Left renal cortex interstitium (tissue), 4 donors: ENCODE data around the gene PJVK. TPM values are rescaled to one million over a fixed set of nuclear protein-coding genes. Genes with fewer than 3 reads are reported as not detected.
"Not testable (repeated sequence)": the region's sequence is repeated elsewhere in the genome, so short reads cannot be mapped to it uniquely, and the experiment has no call there.

Experiments used
- DNase-seq, 4 donors: peaks; one replicate each; pipeline ENCODE4 v3.0.0-alpha.2; 2013; ENCODE audit warnings: low read depth in 4 of 4, low spot score in 2 of 4, missing footprints in 1 of 4
- polyA plus RNA-seq, 4 donors: library from polyadenylated mRNA; unstranded; fragments of 120-200 nt; gene quantifications; one replicate each; pipeline ENCODE4 v1.2.1, GENCODE V29; 2013; ENCODE audit not compliant: insufficient read length in 4 of 4

The PJVK gene, protein sequence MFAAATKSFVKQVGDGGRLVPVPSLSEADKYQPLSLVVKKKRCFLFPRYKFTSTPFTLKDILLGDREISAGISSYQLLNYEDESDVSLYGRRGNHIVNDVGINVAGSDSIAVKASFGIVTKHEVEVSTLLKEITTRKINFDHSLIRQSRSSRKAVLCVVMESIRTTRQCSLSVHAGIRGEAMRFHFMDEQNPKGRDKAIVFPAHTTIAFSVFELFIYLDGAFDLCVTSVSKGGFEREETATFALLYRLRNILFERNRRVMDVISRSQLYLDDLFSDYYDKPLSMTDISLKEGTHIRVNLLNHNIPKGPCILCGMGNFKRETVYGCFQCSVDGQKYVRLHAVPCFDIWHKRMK
- polyA plus RNA-seq = 10 to 100 TPM in 2 of 4 donors, 1 to 10 TPM in 2; 6.5 to 23.4 (median 14.0) TPM

GRCh38 chr2:178450774-178451525 lies at the start of gene PJVK, which contains the start of gene PRKRA:
Gene PJVK (plus strand): TSS chr2:178451378. CDS start chr2:178453410, 2,032 bp downstream.
Gene PRKRA (minus strand): TSS chr2:178451175. CDS start chr2:178451030, 145 bp downstream.
- peak; percentile 91 to 95 (median 94) for DNase-seq

GRCh38 chr2:178401994-178402437 lies 49.2 kb upstream of the PJVK start:
- DNase-seq = no peak

DNA sequence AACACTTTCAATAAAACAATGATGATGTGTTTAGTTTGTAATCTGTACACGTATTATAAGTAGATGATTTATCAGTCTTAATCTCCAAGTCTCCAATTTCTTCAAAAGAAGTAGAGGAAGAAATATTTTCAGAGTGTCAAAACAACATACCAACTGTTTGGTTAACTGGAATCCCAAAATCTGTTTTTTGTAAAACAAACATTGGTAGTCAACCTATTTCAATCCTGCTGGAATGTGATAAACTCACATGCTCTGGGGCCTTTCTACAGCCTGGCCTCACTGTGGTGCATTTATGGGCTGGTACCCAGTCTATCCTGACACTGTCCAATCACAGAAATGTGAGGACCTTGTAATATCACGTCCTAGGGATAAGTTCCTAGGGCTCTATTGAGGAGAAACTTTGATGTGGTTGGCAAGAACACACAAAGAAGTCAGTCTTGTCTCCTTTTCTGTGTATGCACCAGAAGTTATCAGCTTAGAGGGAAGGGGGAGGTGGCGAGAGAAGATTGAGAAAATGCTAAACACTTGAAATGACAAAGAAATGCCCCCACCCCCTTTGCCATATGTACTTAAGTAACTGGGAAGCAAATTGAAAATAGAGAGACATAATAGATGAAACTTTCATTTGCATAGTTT lies 47.4 kb upstream of the PJVK start:
- no peak for DNase-seq

GRCh38 chr2:178404368-178404767 lies 46.8 kb upstream of the PJVK start:
- no peak for DNase-seq

- no peak for DNase-seq
Measured at GRCh38 chr2:178409261-178409660, 41.9 kb upstream of the PJVK start.

- DNase-seq = no peak
Measured at GRCh38 chr2:178412047-178412446, 39.1 kb upstream of the PJVK start.

DNA sequence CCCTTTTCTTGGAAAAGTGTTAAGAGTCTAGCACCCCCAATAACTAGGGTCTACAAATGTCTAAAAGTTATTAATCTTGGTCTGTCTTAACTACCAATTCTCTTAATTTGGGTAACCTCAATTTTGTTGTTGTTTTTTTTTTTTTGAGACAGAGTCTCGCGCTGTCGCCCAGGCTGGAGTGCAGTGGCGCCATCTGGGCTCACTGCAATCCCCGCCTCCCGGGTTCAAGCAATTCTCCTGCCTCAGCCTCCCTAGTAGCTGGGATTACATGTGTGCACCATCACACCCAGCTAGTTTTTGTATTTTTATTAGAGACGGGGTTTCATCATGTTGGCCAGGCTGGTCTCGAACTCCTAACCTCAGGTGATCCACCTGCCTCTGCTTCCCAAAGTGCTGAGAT lies 38.7 kb upstream of the PJVK start:
- DNase-seq = not testable (repeated sequence)

- DNase-seq = peak; percentile 67 to 84 (median 69)
Measured at GRCh38 chr2:178413472-178414265, 37.5 kb upstream of the PJVK start.

GRCh38 chr2:178414266-178415247 lies 36.6 kb upstream of the PJVK start:
- DNase-seq = peak; percentile 80 to 93 (median 83)

- no peak for DNase-seq
Measured at GRCh38 chr2:178415979-178416378, 35.2 kb upstream of the PJVK start.

- no peak for DNase-seq
Measured at GRCh38 chr2:178417916-178418315, 33.3 kb upstream of the PJVK start.

- DNase-seq = no peak
Measured at GRCh38 chr2:178418426-178418825, 32.8 kb upstream of the PJVK start.

DNA sequence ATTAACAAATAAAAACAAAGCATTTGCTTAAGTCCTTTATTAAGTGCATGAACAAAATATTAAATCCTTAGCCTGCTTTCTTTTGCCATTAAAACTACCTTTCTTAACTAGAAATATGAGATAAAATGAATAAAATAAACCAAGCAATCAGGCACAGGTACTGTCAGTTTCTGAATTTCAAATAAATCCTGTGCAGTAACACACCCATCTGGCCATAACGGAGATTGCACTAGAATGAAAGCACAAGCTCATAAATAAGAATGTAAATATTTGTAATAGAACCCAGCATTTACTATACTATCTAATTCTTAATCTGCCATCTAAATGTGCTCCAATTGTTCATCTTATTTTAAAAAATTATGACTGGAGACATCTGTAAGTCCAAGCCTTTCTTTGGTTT lies 32.1 kb upstream of the PJVK start:
- DNase-seq = no peak

DNA sequence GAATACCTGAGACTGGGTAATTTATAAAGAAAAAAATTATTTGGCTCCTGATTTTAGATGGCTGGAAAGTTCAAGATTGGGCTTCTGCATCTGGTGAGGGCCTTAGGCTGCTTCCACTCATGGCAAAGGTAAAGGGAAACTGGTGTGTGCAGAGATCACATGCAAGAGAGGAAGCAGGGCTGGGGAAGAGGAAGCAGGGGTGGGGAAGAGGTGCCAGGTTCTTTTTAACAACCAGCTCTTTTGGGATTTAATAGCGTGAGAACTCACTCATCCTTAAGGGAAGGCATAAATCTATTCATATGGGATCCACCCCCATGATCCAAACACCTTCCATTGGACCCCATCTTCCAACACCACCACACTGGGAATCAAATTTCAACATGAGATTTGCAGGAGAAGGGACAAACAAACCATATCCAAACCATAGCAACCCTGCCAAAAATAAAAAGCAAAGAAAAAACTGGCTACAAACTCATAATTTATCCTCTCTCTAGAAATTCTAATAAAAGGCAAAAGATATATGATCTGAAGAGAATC lies 30.6 kb upstream of the PJVK start:
- DNase-seq = no peak

GRCh38 chr2:178422097-178422496 lies 29.1 kb upstream of the PJVK start:
- DNase-seq = no peak

DNA sequence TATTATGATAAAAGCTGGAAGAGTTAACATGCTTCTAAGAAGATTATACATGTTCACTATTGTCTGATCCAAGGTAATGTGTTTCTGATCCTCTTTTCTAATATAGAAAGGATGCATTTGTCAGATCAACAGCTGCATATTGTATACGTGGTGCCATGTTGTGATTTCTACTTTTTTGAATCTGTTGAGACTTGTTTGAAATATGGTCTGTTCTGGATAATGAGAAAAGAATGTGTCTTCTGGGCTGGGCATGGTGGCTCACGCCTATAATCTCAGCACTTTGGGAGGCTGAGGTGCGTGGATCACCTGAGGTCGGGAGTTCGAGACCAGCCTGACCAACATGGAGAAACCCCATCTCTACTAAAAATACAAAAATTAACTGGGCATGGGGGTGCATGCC lies 27.4 kb upstream of the PJVK start:
- DNase-seq = not testable (repeated sequence)

DNA sequence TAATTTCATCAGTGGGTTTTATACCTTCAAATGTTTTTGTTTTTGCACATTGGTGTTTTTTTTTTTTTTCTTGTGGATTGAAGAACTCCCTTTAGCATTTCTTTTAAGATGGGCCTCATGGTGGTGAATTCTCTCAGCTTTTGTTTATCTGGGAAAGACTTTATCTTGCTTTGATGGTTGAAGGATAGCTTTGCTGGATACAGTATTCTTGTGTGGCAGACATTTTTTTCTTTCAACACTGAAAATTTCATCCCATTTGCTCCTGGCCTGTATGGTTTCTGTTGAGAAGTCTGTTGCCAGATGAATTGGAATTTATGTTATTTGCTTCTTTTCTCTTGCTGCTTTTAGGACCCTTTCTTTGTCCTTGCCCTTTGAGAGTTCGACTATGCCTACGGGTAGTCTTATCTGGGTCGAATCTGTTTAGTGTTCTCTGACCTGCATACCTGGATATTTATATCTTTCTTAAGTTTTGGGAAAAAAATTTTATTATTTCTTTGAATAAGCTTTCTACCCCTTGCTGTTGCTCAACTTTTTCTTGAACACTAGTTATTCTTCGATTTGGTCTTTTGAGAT lies 25.8 kb upstream of the PJVK start:
- DNase-seq = no peak

- DNase-seq = no peak
Measured at GRCh38 chr2:178426388-178426787, 24.8 kb upstream of the PJVK start.

GRCh38 chr2:178427458-178427857 lies 23.7 kb upstream of the PJVK start:
- no peak for DNase-seq
